ENCODE results near the gene TXNDC11. TPM values are rescaled to one million over a fixed set of nuclear protein-coding genes. Genes with fewer than 3 reads are reported as not detected.

TXNDC11 gene
- total RNA-seq, 1 experiment from 2014 or later: 24.3 TPM

- no peaks in the 10 kb centered on the region for H3K27me3 ChIP-seq (replicated peaks; ENCODE audit: control insufficient read depth, insufficient read depth, low read length)
- Mint-ChIP-seq H3K4me3 (ENCODE audit: unreplicated experiment) (no peak overlapping the region), H3K27ac (ENCODE audit: unreplicated experiment) (no peak overlapping the region), H3K4me1 (ENCODE audit: low read depth, unreplicated experiment) (peaks cover 11% of the 10 kb centered on the region), H3K27me3 (ENCODE audit: insufficient read depth, unreplicated experiment) (no peaks in the 10 kb centered on the region), H3K36me3 (ENCODE audit: insufficient read depth, unreplicated experiment) (peaks cover 36% of the 10 kb centered on the region), H3K9me3 (ENCODE audit: unreplicated experiment) (no peaks in the 10 kb centered on the region)
- BruUV-seq (replicated peaks): no TSS peak
- ChIA-PET POLR2A (no interaction called here), CTCF (interaction anchor here (0.6 to 1.1 kb wide), 2 partner anchors 99 to 115 kb away, joined by 3 read pairs; partner anchors contain the start of gene ZC3H7A)
- TF ChIP-seq, protein P1, sequence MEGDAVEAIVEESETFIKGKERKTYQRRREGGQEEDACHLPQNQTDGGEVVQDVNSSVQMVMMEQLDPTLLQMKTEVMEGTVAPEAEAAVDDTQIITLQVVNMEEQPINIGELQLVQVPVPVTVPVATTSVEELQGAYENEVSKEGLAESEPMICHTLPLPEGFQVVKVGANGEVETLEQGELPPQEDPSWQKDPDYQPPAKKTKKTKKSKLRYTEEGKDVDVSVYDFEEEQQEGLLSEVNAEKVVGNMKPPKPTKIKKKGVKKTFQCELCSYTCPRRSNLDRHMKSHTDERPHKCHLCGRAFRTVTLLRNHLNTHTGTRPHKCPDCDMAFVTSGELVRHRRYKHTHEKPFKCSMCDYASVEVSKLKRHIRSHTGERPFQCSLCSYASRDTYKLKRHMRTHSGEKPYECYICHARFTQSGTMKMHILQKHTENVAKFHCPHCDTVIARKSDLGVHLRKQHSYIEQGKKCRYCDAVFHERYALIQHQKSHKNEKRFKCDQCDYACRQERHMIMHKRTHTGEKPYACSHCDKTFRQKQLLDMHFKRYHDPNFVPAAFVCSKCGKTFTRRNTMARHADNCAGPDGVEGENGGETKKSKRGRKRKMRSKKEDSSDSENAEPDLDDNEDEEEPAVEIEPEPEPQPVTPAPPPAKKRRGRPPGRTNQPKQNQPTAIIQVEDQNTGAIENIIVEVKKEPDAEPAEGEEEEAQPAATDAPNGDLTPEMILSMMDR (IDR thresholded peaks at IDR 0.05; ENCODE audit: insufficient read depth in 1 of 2, low read depth in 1 of 2, low read length in 1 of 2, severe bottlenecking in 1 of 2, unreplicated experiment in 1 of 2): no peak
- intact Hi-C loops (cut with micrococcal nuclease; ENCODE audit: unreplicated experiment): no loop called here
- no peaks in the 10 kb centered on the region for H3K9me3 ChIP-seq
- no peak overlapping the region for H3K4me3 ChIP-seq (ENCODE audit: low read depth, low read length)
- peaks cover 10% of the 10 kb centered on the region; the same call in 1 of the 2 replicates for H3K4me1 ChIP-seq
- no peak for DNase-seq
- peaks cover 4% of the 10 kb centered on the region; the same call in 1 of the 2 replicates for H3K36me3 ChIP-seq (ENCODE audit: control insufficient read depth, insufficient read depth, low read length)
Measured at GRCh38 chr16:11698271-11698689, 44.4 kb downstream of the TXNDC11 start.

DNA sequence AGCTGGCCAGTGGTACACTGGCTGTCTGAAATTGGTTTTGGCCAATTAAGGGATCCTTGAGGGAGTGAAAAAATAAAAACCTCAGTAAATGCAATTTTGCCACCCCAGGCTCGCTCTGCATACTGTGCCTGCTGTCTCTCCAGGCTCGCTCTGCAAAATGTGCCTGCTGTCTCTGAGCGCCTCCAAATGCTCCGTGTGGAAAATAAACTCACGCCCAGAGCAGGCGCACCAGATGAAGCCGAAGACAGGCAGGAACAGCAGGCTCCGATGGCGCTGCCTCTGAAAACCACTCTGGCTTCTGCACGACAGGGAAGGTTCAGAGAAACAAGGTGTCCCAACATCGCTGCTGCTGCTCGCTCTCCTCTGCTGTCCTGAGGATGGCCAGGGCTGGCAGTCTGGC is 45.3 kb downstream of the TXNDC11 start:
- no peak overlapping the region for H3K4me3 ChIP-seq (ENCODE audit: low read depth, low read length)
- BruUV-seq (replicated peaks): no TSS peak

GRCh38 chr16:11696266-11697012 is 46.2 kb downstream of the TXNDC11 start:
- H3K9me3 Mint-ChIP-seq (ENCODE audit: unreplicated experiment): no peaks in the 10 kb centered on the region
- POLR2A ChIA-PET: no interaction called here
- intact Hi-C loops (cut with micrococcal nuclease; ENCODE audit: unreplicated experiment): no loop called here
- peaks cover 10% of the 10 kb centered on the region; the same call in 1 of the 2 replicates for H3K4me1 ChIP-seq
- no peaks in the 10 kb centered on the region for H3K27me3 ChIP-seq (replicated peaks; ENCODE audit: control insufficient read depth, insufficient read depth, low read length)
- no peak overlapping the region for H3K4me3 Mint-ChIP-seq (ENCODE audit: unreplicated experiment)
- DNase-seq: no peak
- TF ChIP-seq, protein P1 (IDR thresholded peaks at IDR 0.05; ENCODE audit: insufficient read depth in 1 of 2, low read depth in 1 of 2, low read length in 1 of 2, severe bottlenecking in 1 of 2, unreplicated experiment in 1 of 2): no peak
- CTCF ChIA-PET: no interaction called here
- H3K27ac Mint-ChIP-seq (ENCODE audit: unreplicated experiment): no peak overlapping the region
- no peak overlapping the region for H3K4me3 ChIP-seq (ENCODE audit: low read depth, low read length)
- peaks cover 11% of the 10 kb centered on the region for H3K4me1 Mint-ChIP-seq (ENCODE audit: low read depth, unreplicated experiment)
- no peaks in the 10 kb centered on the region for H3K27me3 Mint-ChIP-seq (ENCODE audit: insufficient read depth, unreplicated experiment)
- BruUV-seq (replicated peaks): no TSS peak
- no peaks in the 10 kb centered on the region for H3K9me3 ChIP-seq
- H3K36me3 ChIP-seq (ENCODE audit: control insufficient read depth, insufficient read depth, low read length): peaks cover 4% of the 10 kb centered on the region; the same call in 1 of the 2 replicates
- H3K36me3 Mint-ChIP-seq (ENCODE audit: insufficient read depth, unreplicated experiment): peaks cover 36% of the 10 kb centered on the region

More for the DNA sequence above, 45.3 kb downstream of the TXNDC11 start:
- no peaks in the 10 kb centered on the region for H3K27me3 Mint-ChIP-seq (ENCODE audit: insufficient read depth, unreplicated experiment)
- TF ChIP-seq, protein P1 (IDR thresholded peaks at IDR 0.05; ENCODE audit: insufficient read depth in 1 of 2, low read depth in 1 of 2, low read length in 1 of 2, severe bottlenecking in 1 of 2, unreplicated experiment in 1 of 2): no peak
- DNase-seq: no peak
- H3K36me3 ChIP-seq (ENCODE audit: control insufficient read depth, insufficient read depth, low read length): peaks cover 4% of the 10 kb centered on the region; the same call in 1 of the 2 replicates
- no peak overlapping the region for H3K27ac Mint-ChIP-seq (ENCODE audit: unreplicated experiment)
- no peaks in the 10 kb centered on the region for H3K9me3 Mint-ChIP-seq (ENCODE audit: unreplicated experiment)
- H3K36me3 Mint-ChIP-seq (ENCODE audit: insufficient read depth, unreplicated experiment): peaks cover 36% of the 10 kb centered on the region
- peaks cover 10% of the 10 kb centered on the region; the same call in 1 of the 2 replicates for H3K4me1 ChIP-seq
- intact Hi-C loops (cut with micrococcal nuclease; ENCODE audit: unreplicated experiment): no loop called here
- peaks cover 11% of the 10 kb centered on the region for H3K4me1 Mint-ChIP-seq (ENCODE audit: low read depth, unreplicated experiment)
- no peaks in the 10 kb centered on the region for H3K9me3 ChIP-seq
- POLR2A ChIA-PET: no interaction called here
- H3K4me3 Mint-ChIP-seq (ENCODE audit: unreplicated experiment): no peak overlapping the region
- no peaks in the 10 kb centered on the region for H3K27me3 ChIP-seq (replicated peaks; ENCODE audit: control insufficient read depth, insufficient read depth, low read length)
- CTCF ChIA-PET: interaction anchor here (0.6 kb wide), 1 partner anchor 116 kb away, joined by 3 read pairs; no protein-coding TSS in a partner anchor
